ENCODE data around the gene CDC25C.
A peak's percentile ranks its signal among the peaks of the same experiment; 100 is the strongest.

The CDC25C gene

DNA sequence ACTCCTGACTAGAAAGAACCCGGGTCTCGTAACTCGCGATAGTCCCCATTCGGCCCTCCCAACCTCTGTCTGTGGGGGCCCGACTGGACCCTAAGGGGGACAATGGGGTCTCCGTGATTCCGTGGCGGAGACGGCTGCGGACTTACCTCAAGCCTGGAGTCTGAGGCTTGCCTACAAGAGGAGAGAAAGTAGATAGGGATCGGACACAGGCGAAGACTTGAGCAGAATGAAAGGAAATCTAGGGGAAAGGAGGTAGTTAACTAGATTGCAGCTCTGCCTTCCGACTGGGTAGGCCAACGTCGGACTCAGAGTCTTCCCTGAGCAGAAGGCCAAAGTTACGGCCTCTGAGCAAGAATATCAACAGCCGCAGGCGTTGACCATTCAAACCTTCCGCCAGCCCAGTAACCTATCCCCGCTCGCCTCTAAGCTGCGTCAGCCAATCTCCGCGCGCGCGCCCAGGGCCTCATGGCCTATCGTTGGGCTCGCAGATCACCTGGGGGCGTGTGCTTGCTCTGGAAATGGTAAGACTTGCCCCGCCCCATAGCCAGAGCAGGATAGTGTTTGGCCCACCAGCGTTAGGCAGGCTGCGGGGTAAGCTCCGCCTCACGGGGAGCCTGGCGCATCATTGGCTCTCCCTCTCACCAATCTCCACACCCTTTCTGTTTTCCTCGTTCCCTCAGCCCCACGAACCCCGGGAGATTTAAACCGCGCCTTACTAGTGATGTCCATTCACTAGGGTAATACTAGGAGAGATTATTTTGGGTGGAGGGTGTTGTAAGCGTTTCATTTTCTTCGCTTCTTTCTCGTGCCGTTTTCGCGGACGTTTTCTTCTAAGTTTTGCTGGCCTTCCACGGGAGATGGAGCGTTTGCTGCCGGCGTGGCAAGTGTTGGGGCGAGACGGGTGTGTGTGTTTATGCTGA, at the start of gene CDC25C:
Gene CDC25C (minus strand): TSS at position 356 of the 920 bp plus-strand sequence. CDS start 624 bp downstream, outside the sequence.
- peak; percentile 93 for DNase-seq (ENCODE audit: low read depth, low spot score)
- Histone ChIP-seq H3K9me3 (ENCODE audit: low read depth, low read length) (no peaks in the 10 kb centered on the region), H3K27ac (peak within 1 kb of the TSS; percentile 39; the same call in 1 of the 2 replicates), H3K36me3 (ENCODE audit: insufficient read depth, low read length) (peaks cover 7% of the 10 kb centered on the region; the same call in 1 of the 2 replicates), H3K9ac (ENCODE audit: insufficient read length) (peak within 1 kb of the TSS; percentile 94), H3K4me3 (peak within 1 kb of the TSS; percentile 91)
- TF ChIP-seq POLR2AphosphoS5 (IDR thresholded peaks at IDR 0.05; ENCODE audit: borderline replicate concordance, low read depth, low read length) (peak; percentile 77), EZH2 (IDR thresholded peaks at IDR 0.05) (no peak)

GRCh38 chr5:138372653-138373052, 41.0 kb upstream of the CDC25C start:
- DNase-seq (ENCODE audit: low read depth, low spot score), result no peak
- no peak for TF ChIP-seq FOXP2 (optimal IDR thresholded peaks at IDR 0.05; ENCODE audit: control extremely low read depth, extremely low read length, insufficient read depth)
- TF ChIP-seq EZH2 (IDR thresholded peaks at IDR 0.05), result no peak
- no peak for TF ChIP-seq POLR2AphosphoS5 (IDR thresholded peaks at IDR 0.05; ENCODE audit: borderline replicate concordance, low read depth, low read length)
- no peak overlapping the region for H3K9ac ChIP-seq (ENCODE audit: insufficient read length)
- peak overlapping the region; percentile 2; the same call in 1 of the 2 replicates for H3K27ac ChIP-seq
- no peaks in the 10 kb centered on the region for H3K9me3 ChIP-seq (ENCODE audit: low read depth, low read length)
- H3K4me3 ChIP-seq, result no peak overlapping the region
- peaks cover 28% of the 10 kb centered on the region for H3K36me3 ChIP-seq (ENCODE audit: insufficient read depth, low read length)

DNA sequence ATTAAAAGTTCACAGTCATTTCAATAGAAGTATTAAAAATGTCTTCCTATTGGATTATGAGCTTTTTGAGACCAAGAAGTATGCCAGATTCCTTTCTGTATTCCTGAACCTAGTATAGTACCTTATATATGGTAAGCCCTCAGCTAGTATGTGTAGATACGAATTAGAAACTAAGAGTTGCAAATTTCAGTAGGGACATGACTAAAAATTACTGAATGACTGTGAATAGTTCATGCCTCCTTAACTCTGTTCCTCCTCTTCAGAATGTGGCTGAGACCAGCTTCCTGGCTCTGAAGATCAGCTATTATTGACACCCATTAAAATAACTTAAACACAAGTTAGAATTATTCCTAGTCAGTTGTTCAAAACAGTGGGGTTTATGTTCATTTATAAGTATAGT, 40.6 kb upstream of the CDC25C start:
- TF ChIP-seq EZH2 (IDR thresholded peaks at IDR 0.05), result no peak
- no peak for TF ChIP-seq POLR2AphosphoS5 (IDR thresholded peaks at IDR 0.05; ENCODE audit: borderline replicate concordance, low read depth, low read length)
- no peak for TF ChIP-seq FOXP2 (optimal IDR thresholded peaks at IDR 0.05; ENCODE audit: control extremely low read depth, extremely low read length, insufficient read depth)
- H3K36me3 ChIP-seq (ENCODE audit: insufficient read depth, low read length), result peaks cover 24% of the 10 kb centered on the region
- H3K27ac ChIP-seq, result no peak overlapping the region
- H3K4me3 ChIP-seq, result no peak overlapping the region
- no peak for DNase-seq (ENCODE audit: low read depth, low spot score)
- H3K9ac ChIP-seq (ENCODE audit: insufficient read length), result no peak overlapping the region
- no peaks in the 10 kb centered on the region for H3K9me3 ChIP-seq (ENCODE audit: low read depth, low read length)

DNA sequence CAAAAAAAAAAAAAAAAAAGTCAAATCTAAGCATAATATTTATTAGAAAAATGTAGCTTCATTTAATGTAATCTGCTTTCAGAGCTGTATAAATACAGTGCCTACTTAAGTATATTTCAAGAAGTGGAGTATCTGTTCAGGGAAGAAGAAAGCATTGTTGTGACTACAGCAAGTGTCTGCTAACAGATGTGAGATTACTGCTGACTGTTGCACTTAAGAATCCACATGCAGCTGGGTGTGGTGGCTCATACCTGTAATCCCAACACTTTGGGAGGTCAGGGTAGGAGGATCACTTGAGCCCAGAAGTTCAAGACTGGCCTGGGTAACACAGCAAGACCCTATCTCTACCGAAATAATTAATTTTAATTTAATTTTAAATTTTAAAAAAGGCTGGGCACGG, 39.9 kb upstream of the CDC25C start:
- no peak for TF ChIP-seq POLR2AphosphoS5 (IDR thresholded peaks at IDR 0.05; ENCODE audit: borderline replicate concordance, low read depth, low read length)
- TF ChIP-seq FOXP2 (optimal IDR thresholded peaks at IDR 0.05; ENCODE audit: control extremely low read depth, extremely low read length, insufficient read depth), result no peak
- TF ChIP-seq EZH2 (IDR thresholded peaks at IDR 0.05), result no peak

GRCh38 chr5:138370537-138370936, 38.9 kb upstream of the CDC25C start:
- DNase-seq (ENCODE audit: low read depth, low spot score), result no peak
- no peak for TF ChIP-seq POLR2AphosphoS5 (IDR thresholded peaks at IDR 0.05; ENCODE audit: borderline replicate concordance, low read depth, low read length)
- no peak for TF ChIP-seq EZH2 (IDR thresholded peaks at IDR 0.05)
- no peak for TF ChIP-seq FOXP2 (optimal IDR thresholded peaks at IDR 0.05; ENCODE audit: control extremely low read depth, extremely low read length, insufficient read depth)
- H3K27ac ChIP-seq, result peak overlapping the region; percentile 90
- H3K36me3 ChIP-seq (ENCODE audit: insufficient read depth, low read length), result peaks cover 17% of the 10 kb centered on the region
- peak overlapping the region; percentile 33; the same call in 1 of the 2 replicates for H3K4me3 ChIP-seq
- peak overlapping the region; percentile 50 for H3K9ac ChIP-seq (ENCODE audit: insufficient read length)
- H3K9me3 ChIP-seq (ENCODE audit: low read depth, low read length), result no peaks in the 10 kb centered on the region

More for the DNA sequence above, 39.9 kb upstream of the CDC25C start:
- DNase-seq (ENCODE audit: low read depth, low spot score), result no peak
- H3K36me3 ChIP-seq (ENCODE audit: insufficient read depth, low read length), result peaks cover 17% of the 10 kb centered on the region
- no peak overlapping the region for H3K9ac ChIP-seq (ENCODE audit: insufficient read length)
- H3K9me3 ChIP-seq (ENCODE audit: low read depth, low read length), result no peaks in the 10 kb centered on the region
- H3K4me3 ChIP-seq, result no peak overlapping the region
- no peak overlapping the region; the same call in 1 of the 2 replicates for H3K27ac ChIP-seq

- DNase-seq (ENCODE audit: low read depth, low spot score), result no peak
- Histone ChIP-seq H3K27ac (peak overlapping the region; percentile 90), H3K9me3 (ENCODE audit: low read depth, low read length) (no peaks in the 10 kb centered on the region), H3K9ac (ENCODE audit: insufficient read length) (peak overlapping the region; percentile 50), H3K4me3 (no peak overlapping the region), H3K36me3 (ENCODE audit: insufficient read depth, low read length) (peaks cover 13% of the 10 kb centered on the region)
- TF ChIP-seq FOXP2 (optimal IDR thresholded peaks at IDR 0.05; ENCODE audit: control extremely low read depth, extremely low read length, insufficient read depth), result no peak
- no peak for TF ChIP-seq POLR2AphosphoS5 (IDR thresholded peaks at IDR 0.05; ENCODE audit: borderline replicate concordance, low read depth, low read length)
- no peak for TF ChIP-seq EZH2 (IDR thresholded peaks at IDR 0.05)
Observed at GRCh38 chr5:138369706-138370105, 38.1 kb upstream of the CDC25C start.

DNA sequence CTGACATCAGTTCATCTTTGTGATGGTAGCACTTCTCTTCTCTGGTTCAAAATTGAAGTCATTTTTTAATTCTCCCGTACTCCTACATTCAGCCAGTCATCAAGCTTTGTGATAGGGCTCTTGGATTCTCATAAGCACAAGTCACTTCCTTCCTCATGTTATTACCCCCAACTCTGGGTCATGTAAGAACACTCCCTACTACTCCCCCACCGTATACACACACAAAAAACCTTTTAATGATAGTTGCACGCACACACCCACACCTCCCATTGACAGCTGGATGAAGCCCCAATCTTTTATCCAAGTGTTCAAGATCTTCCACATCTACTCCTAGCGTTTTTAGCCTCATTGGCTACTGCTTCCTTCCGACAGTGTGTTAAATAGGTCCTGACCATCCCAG, 37.7 kb upstream of the CDC25C start:
- H3K36me3 ChIP-seq (ENCODE audit: insufficient read depth, low read length), result peaks cover 8% of the 10 kb centered on the region
- no peaks in the 10 kb centered on the region for H3K9me3 ChIP-seq (ENCODE audit: low read depth, low read length)
- H3K9ac ChIP-seq (ENCODE audit: insufficient read length), result no peak overlapping the region
- DNase-seq (ENCODE audit: low read depth, low spot score), result no peak
- H3K4me3 ChIP-seq, result no peak overlapping the region
- TF ChIP-seq POLR2AphosphoS5 (IDR thresholded peaks at IDR 0.05; ENCODE audit: borderline replicate concordance, low read depth, low read length), result no peak
- H3K27ac ChIP-seq, result peak overlapping the region; percentile 90

GRCh38 chr5:138366632-138367382, 35.2 kb upstream of the CDC25C start:
- Histone ChIP-seq H3K4me3 (no peak overlapping the region), H3K36me3 (ENCODE audit: insufficient read depth, low read length) (no peaks in the 10 kb centered on the region), H3K9ac (ENCODE audit: insufficient read length) (peak overlapping the region; percentile 8), H3K27ac (peak overlapping the region; percentile 7; the same call in 1 of the 2 replicates), H3K9me3 (ENCODE audit: low read depth, low read length) (no peaks in the 10 kb centered on the region)
- DNase-seq (ENCODE audit: low read depth, low spot score), result no peak
- no peak for TF ChIP-seq POLR2AphosphoS5 (IDR thresholded peaks at IDR 0.05; ENCODE audit: borderline replicate concordance, low read depth, low read length)
- TF ChIP-seq EZH2 (IDR thresholded peaks at IDR 0.05), result no peak
- no peak for TF ChIP-seq FOXP2 (optimal IDR thresholded peaks at IDR 0.05; ENCODE audit: control extremely low read depth, extremely low read length, insufficient read depth)

Data from SK-N-MC (cell line).